Measurements from ENCODE around the gene RNF224.
"Not testable (repeated sequence)": the region's sequence is repeated elsewhere in the genome, so short reads cannot be mapped to it uniquely, and the experiment has no call there.

The RNF224 gene

GRCh38 chr9:137240841-137241489, 13.7 kb downstream of the RNF224 start, which contains the start of gene TUBB4B:
Gene TUBB4B, plus strand, starts transcription at chr9:137241287. Its CDS starts 74 bp downstream, at chr9:137241361.
- peak; percentile 100 for DNase-seq (ENCODE audit: low read depth in 2 of 2)

- DNase-seq (ENCODE audit: low read depth in 2 of 2): peak in 1 of 2 experiments; percentile 8
Measured at GRCh38 chr9:137241490-137242268, 14.4 kb downstream of the RNF224 start.

- no peak for DNase-seq (ENCODE audit: low read depth in 2 of 2)
Measured at GRCh38 chr9:137242269-137243203, 15.2 kb downstream of the RNF224 start.

GRCh38 chr9:137243266-137243625, 15.9 kb downstream of the RNF224 start:
- DNase-seq (ENCODE audit: low read depth in 2 of 2): not testable (repeated sequence)

GRCh38 chr9:137243626-137244485, 16.6 kb downstream of the RNF224 start:
- DNase-seq (ENCODE audit: low read depth in 2 of 2): no peak

- DNase-seq (ENCODE audit: low read depth in 2 of 2): no peak
Measured at GRCh38 chr9:137244486-137245449, 17.5 kb downstream of the RNF224 start.

- DNase-seq (ENCODE audit: low read depth in 2 of 2): no peak
Measured at GRCh38 chr9:137245450-137246421, 18.4 kb downstream of the RNF224 start.

GRCh38 chr9:137247135-137247915, 20.0 kb downstream of the RNF224 start:
- no peak for DNase-seq (ENCODE audit: low read depth in 2 of 2)

- no peak for DNase-seq (ENCODE audit: low read depth in 2 of 2)
Measured at GRCh38 chr9:137247916-137248175, 20.5 kb downstream of the RNF224 start.

GRCh38 chr9:137250329-137251193, 23.3 kb downstream of the RNF224 start:
- no peak for DNase-seq (ENCODE audit: low read depth in 2 of 2)

GRCh38 chr9:137251194-137251461, 23.8 kb downstream of the RNF224 start, which contains the start of gene STPG3:
Gene STPG3, plus strand, starts transcription at chr9:137251286. Its CDS starts 1 bp downstream, at chr9:137251287.
- DNase-seq (ENCODE audit: low read depth in 2 of 2): no peak

- DNase-seq (ENCODE audit: low read depth in 2 of 2): no peak
Measured at GRCh38 chr9:137251490-137252268, 24.4 kb downstream of the RNF224 start.

GRCh38 chr9:137252555-137253506, 25.5 kb downstream of the RNF224 start:
- DNase-seq (ENCODE audit: low read depth in 2 of 2): no peak

GRCh38 chr9:137253717-137254623, 26.7 kb downstream of the RNF224 start:
- no peak for DNase-seq (ENCODE audit: low read depth in 2 of 2)

Data from fibroblast of skin of left quadriceps (primary cell).